Measurements from ENCODE around the gene FLNB.

DNA sequence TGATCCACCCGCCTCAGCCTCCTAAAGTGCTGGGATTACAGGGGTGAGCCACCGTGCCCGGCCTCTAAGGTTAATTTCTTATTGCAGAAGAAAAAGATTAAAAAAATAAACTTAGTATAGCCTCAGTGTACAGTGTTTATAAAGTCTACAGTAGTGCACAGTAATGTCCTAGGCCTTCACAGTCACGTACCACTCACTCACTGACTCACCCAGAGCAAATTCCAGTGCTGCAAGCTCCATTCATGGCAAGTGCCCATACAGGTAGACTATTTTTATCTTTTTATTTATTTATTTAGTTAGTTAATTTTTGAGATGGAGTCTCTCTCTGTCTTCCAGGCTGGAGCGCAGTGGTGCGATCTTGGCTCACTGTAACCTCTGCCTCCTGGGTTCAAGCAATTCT lies 3.2 kb upstream of the FLNB start:
- TF ChIP-seq, protein P1, sequence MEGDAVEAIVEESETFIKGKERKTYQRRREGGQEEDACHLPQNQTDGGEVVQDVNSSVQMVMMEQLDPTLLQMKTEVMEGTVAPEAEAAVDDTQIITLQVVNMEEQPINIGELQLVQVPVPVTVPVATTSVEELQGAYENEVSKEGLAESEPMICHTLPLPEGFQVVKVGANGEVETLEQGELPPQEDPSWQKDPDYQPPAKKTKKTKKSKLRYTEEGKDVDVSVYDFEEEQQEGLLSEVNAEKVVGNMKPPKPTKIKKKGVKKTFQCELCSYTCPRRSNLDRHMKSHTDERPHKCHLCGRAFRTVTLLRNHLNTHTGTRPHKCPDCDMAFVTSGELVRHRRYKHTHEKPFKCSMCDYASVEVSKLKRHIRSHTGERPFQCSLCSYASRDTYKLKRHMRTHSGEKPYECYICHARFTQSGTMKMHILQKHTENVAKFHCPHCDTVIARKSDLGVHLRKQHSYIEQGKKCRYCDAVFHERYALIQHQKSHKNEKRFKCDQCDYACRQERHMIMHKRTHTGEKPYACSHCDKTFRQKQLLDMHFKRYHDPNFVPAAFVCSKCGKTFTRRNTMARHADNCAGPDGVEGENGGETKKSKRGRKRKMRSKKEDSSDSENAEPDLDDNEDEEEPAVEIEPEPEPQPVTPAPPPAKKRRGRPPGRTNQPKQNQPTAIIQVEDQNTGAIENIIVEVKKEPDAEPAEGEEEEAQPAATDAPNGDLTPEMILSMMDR (IDR thresholded peaks at IDR 0.05), result no peak
- no peak for TF ChIP-seq POLR2A (IDR thresholded peaks at IDR 0.05)

Measured in thyroid gland (tissue), 4 donors.